Measurements from ENCODE around the gene GHR.

The GHR gene

DNA sequence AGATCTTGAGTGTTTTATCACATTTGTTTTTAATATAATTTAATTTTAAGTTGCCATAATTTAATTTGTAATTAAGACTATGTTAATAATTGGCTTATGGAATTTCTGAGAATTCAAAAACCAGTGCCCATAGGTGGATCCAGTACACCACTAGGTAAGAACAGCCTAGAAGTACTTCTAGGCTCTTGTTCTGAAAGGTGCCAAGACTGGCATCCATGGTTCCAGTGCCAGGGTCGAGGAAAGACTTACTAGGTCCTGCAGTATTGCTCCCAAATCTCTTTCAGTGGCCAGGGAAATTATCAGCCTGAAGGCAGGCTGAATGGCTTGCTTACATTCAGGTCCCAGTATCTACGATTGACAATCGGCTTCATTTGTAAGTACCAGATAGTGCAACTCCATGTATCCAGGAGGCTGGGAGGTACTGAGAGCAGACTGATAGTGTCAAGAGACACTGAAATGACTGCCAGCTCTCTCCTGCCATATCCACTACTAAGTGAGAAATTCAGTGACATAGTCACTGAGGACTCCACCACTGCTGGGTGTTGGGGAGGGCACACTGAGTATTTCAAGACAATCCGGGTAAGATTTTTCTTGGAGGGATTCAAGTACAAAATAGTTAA lies 174.2 kb downstream of the GHR start:
- H3K36me3 ChIP-seq (ENCODE audit: insufficient read depth, low read length) = no peaks in the 10 kb centered on the region
- H3K9me2 ChIP-seq (replicated peaks; ENCODE audit: low read depth, low read length) = no peaks in the 10 kb centered on the region
- no peak overlapping the region for H3K4me3 ChIP-seq (ENCODE audit: low read length, poor library complexity, severe bottlenecking)
- no peaks in the 10 kb centered on the region for H3K79me2 ChIP-seq (ENCODE audit: insufficient read depth, low read length)
- no peaks in the 10 kb centered on the region for H3K9me3 ChIP-seq (ENCODE audit: insufficient read depth, low read depth, low read length)
- no peaks in the 10 kb centered on the region for H4K20me1 ChIP-seq (ENCODE audit: insufficient read depth, low read length, poor library complexity, severe bottlenecking)
- no peaks in the 10 kb centered on the region for H3K4me1 ChIP-seq (ENCODE audit: insufficient read depth, low read length, poor library complexity, severe bottlenecking)
- TF ChIP-seq, protein P1, sequence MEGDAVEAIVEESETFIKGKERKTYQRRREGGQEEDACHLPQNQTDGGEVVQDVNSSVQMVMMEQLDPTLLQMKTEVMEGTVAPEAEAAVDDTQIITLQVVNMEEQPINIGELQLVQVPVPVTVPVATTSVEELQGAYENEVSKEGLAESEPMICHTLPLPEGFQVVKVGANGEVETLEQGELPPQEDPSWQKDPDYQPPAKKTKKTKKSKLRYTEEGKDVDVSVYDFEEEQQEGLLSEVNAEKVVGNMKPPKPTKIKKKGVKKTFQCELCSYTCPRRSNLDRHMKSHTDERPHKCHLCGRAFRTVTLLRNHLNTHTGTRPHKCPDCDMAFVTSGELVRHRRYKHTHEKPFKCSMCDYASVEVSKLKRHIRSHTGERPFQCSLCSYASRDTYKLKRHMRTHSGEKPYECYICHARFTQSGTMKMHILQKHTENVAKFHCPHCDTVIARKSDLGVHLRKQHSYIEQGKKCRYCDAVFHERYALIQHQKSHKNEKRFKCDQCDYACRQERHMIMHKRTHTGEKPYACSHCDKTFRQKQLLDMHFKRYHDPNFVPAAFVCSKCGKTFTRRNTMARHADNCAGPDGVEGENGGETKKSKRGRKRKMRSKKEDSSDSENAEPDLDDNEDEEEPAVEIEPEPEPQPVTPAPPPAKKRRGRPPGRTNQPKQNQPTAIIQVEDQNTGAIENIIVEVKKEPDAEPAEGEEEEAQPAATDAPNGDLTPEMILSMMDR (conservative IDR thresholded peaks at IDR 0.05; ENCODE audit: low read length) = no peak
- TF ChIP-seq EZH2phosphoT487 (IDR thresholded peaks at IDR 0.05; ENCODE audit: borderline replicate concordance) = no peak
- no peaks in the 10 kb centered on the region for H3F3A ChIP-seq (ENCODE audit: low read depth)
- no peak overlapping the region for H3K4me2 ChIP-seq (ENCODE audit: low read depth, low read length, poor library complexity, severe bottlenecking)
- H3K9ac ChIP-seq (ENCODE audit: low read depth, low read length, poor library complexity, severe bottlenecking) = no peak overlapping the region
- H3K27me3 ChIP-seq (ENCODE audit: insufficient read depth, low read length, poor library complexity, severe bottlenecking) = no peaks in the 10 kb centered on the region
- no peak overlapping the region for H2AFZ ChIP-seq (ENCODE audit: low read length)

DNA sequence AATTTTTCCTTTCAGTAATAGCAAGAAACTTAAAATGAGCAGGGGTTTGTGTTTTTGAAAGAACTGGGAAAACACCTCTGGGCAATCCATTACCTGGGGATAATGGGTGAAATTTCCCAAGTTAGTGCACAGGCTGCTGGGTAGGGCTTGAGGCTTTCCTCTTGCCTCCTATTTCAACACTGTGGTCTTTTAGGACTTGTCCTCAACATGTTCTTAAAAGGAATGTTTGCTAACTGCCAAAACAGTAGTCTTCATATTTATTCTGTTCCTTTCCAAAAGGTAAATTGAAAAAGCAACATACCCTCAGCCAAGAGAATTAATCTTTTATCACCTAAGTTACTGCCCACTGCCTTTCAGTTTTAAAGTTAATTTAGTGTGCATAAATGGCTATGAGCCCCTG lies 175.1 kb downstream of the GHR start:
- Histone ChIP-seq H3K4me3 (ENCODE audit: low read length, poor library complexity, severe bottlenecking) (no peak overlapping the region), H3K27me3 (ENCODE audit: insufficient read depth, low read length, poor library complexity, severe bottlenecking) (no peaks in the 10 kb centered on the region), H3K9me2 (replicated peaks; ENCODE audit: low read depth, low read length) (no peaks in the 10 kb centered on the region), H3K9ac (ENCODE audit: low read depth, low read length, poor library complexity, severe bottlenecking) (no peak overlapping the region), H3K9me3 (ENCODE audit: insufficient read depth, low read depth, low read length) (no peaks in the 10 kb centered on the region), H3K36me3 (ENCODE audit: insufficient read depth, low read length) (no peaks in the 10 kb centered on the region), H3K4me1 (ENCODE audit: insufficient read depth, low read length, poor library complexity, severe bottlenecking) (no peaks in the 10 kb centered on the region), H3K79me2 (ENCODE audit: insufficient read depth, low read length) (no peaks in the 10 kb centered on the region), H3F3A (ENCODE audit: low read depth) (no peaks in the 10 kb centered on the region), H4K20me1 (ENCODE audit: insufficient read depth, low read length, poor library complexity, severe bottlenecking) (no peaks in the 10 kb centered on the region), H3K4me2 (ENCODE audit: low read depth, low read length, poor library complexity, severe bottlenecking) (no peak overlapping the region), H2AFZ (ENCODE audit: low read length) (no peak overlapping the region)
- TF ChIP-seq, protein P1 (conservative IDR thresholded peaks at IDR 0.05; ENCODE audit: low read length) = no peak
- no peak for TF ChIP-seq EZH2phosphoT487 (IDR thresholded peaks at IDR 0.05; ENCODE audit: borderline replicate concordance)

DNA sequence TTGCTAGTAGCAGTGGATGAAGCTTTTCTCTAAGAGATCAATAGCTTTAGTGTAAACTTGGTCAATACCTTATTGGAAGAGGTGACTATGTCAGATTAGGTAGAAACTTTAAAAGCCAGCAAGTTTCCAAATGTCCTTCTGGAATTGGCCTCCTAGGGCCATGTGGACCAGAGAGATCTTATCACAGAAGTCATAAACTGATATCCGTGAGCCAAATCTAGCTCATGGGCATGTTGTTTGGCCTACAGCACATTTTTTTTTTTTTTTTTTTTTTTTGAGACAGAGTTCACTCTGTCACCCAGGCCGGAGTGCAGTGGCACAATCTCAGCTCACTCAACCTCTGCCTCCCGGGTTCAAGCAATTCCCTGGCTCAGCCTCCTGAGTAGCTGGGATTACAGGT lies 175.9 kb downstream of the GHR start:
- no peak overlapping the region for H3K4me2 ChIP-seq (ENCODE audit: low read depth, low read length, poor library complexity, severe bottlenecking)
- no peaks in the 10 kb centered on the region for H3K9me3 ChIP-seq (ENCODE audit: insufficient read depth, low read depth, low read length)
- H2AFZ ChIP-seq (ENCODE audit: low read length) = no peak overlapping the region
- H3K4me1 ChIP-seq (ENCODE audit: insufficient read depth, low read length, poor library complexity, severe bottlenecking) = no peaks in the 10 kb centered on the region
- no peaks in the 10 kb centered on the region for H3K9me2 ChIP-seq (replicated peaks; ENCODE audit: low read depth, low read length)
- no peak overlapping the region for H3K9ac ChIP-seq (ENCODE audit: low read depth, low read length, poor library complexity, severe bottlenecking)
- H3F3A ChIP-seq (ENCODE audit: low read depth) = no peaks in the 10 kb centered on the region
- TF ChIP-seq, protein P1 (conservative IDR thresholded peaks at IDR 0.05; ENCODE audit: low read length) = no peak
- no peak for TF ChIP-seq EZH2phosphoT487 (IDR thresholded peaks at IDR 0.05; ENCODE audit: borderline replicate concordance)
- no peaks in the 10 kb centered on the region for H3K79me2 ChIP-seq (ENCODE audit: insufficient read depth, low read length)
- no peaks in the 10 kb centered on the region for H4K20me1 ChIP-seq (ENCODE audit: insufficient read depth, low read length, poor library complexity, severe bottlenecking)
- no peak overlapping the region for H3K4me3 ChIP-seq (ENCODE audit: low read length, poor library complexity, severe bottlenecking)
- no peaks in the 10 kb centered on the region for H3K27me3 ChIP-seq (ENCODE audit: insufficient read depth, low read length, poor library complexity, severe bottlenecking)
- no peaks in the 10 kb centered on the region for H3K36me3 ChIP-seq (ENCODE audit: insufficient read depth, low read length)

Data from Loucy (cell line).